HepG2 (cell line): ENCODE data around the gene ZFR. TPM values are rescaled to one million over a fixed set of nuclear protein-coding genes. Genes with fewer than 3 reads are reported as not detected.

Experiments used
- EZH2 ChIP-seq: conservative IDR thresholded peaks from 2 replicates; pipeline ENCODE4 v1.6.1; 2012; ENCODE audit warnings: mild to moderate bottlenecking, low read depth, low read length, moderate library complexity
- HHEX ChIP-seq: IDR thresholded peaks from 2 replicates; pipeline ENCODE4 v1.6.1; 2016; ENCODE audit warnings: control low read depth
- HIC2 ChIP-seq: sonication (generic); formaldehyde crosslinking; IDR thresholded peaks from 2 replicates; pipeline ENCODE4 v1.9.0; 2022; ENCODE audit warnings: low read depth, missing genetic modification reagents
- KLF16 ChIP-seq, 2 experiments: sonication (generic) in 1 of 2; formaldehyde crosslinking in 1 of 2; IDR thresholded peaks; 2 replicates each; pipeline versions ENCODE4 v1.6.1 to v1.8.0; 2016 to 2023; ENCODE audit warnings: missing genetic modification reagents in 2 of 2, missing compliant biosample characterization in 1 of 2
- MAF1 ChIP-seq: sonication (generic); formaldehyde crosslinking; IDR thresholded peaks from 2 replicates; pipeline ENCODE4 v1.5.0; 2020; ENCODE audit warnings: missing genetic modification reagents, borderline replicate concordance
- MXD4 ChIP-seq: IDR thresholded peaks from 2 replicates; pipeline ENCODE4 v1.6.1; 2016; ENCODE audit warnings: mild to moderate bottlenecking, missing biosample characterization, missing genetic modification reagents
- NAIF1 ChIP-seq: sonication (generic); formaldehyde crosslinking; IDR thresholded peaks from 2 replicates; pipeline ENCODE4 v1.5.0; 2020; ENCODE audit warnings: mild to moderate bottlenecking, missing genetic modification reagents, borderline replicate concordance
- NFE2L2 ChIP-seq: fragments of 150-350 bp; IDR thresholded peaks from 2 replicates; pipeline ENCODE4 v1.6.1; 2014; ENCODE audit warnings: low read length
- NFIC ChIP-seq: IDR thresholded peaks from 2 replicates; pipeline ENCODE4 v1.6.1; 2012; ENCODE audit warnings: mild to moderate bottlenecking, low read length, inconsistent platforms
- POLR2G ChIP-seq: fragments of 200-400 bp; formaldehyde crosslinking; IDR thresholded peaks from 2 replicates; pipeline ENCODE4 v1.6.1; 2018; ENCODE audit warnings: mild to moderate bottlenecking, low read depth, low read length, moderate library complexity
- PRDM4 ChIP-seq: sonication (generic); formaldehyde crosslinking; IDR thresholded peaks from 2 replicates; pipeline ENCODE4 v1.9.0; 2021; ENCODE audit warnings: missing genetic modification reagents, borderline replicate concordance
- PRPF4 ChIP-seq: fragments of 200-400 bp; formaldehyde crosslinking; IDR thresholded peaks from 2 replicates; pipeline ENCODE4 v1.6.1; 2016; ENCODE audit warnings: low read length, low read depth; ENCODE audit not compliant: poor library complexity, severe bottlenecking
- RFXANK ChIP-seq: IDR thresholded peaks from 2 replicates; pipeline ENCODE4 v1.6.1; 2016
- SAP130 ChIP-seq: IDR thresholded peaks from 2 replicates; pipeline ENCODE4 v1.6.1; 2016; ENCODE audit warnings: low read depth
- SOX6 ChIP-seq, 2 experiments: fragments of 450-650 bp in 1 of 2; sonication (generic) in 1 of 2; formaldehyde crosslinking in 1 of 2; IDR thresholded peaks; 2 replicates each; pipeline versions ENCODE4 v1.4.0 to v1.6.1; 2017 to 2020; ENCODE audit warnings: antibody characterized with exemption in 1 of 2, mild to moderate bottlenecking in 1 of 2, missing genetic modification reagents in 1 of 2
- YEATS2 ChIP-seq: sonication (generic); formaldehyde crosslinking; IDR thresholded peaks from 2 replicates; pipeline ENCODE4 v1.4.0; 2020; ENCODE audit warnings: missing genetic modification reagents, borderline replicate concordance
- ZFP36L1 ChIP-seq: sonication (generic); formaldehyde crosslinking; IDR thresholded peaks from 2 replicates; pipeline ENCODE4 v1.8.0; 2022; ENCODE audit warnings: mild to moderate bottlenecking, missing genetic modification reagents, moderate library complexity
- ZFP41 ChIP-seq: sonication (generic); formaldehyde crosslinking; IDR thresholded peaks from 2 replicates; pipeline ENCODE4 v1.4.0; 2020; ENCODE audit warnings: mild to moderate bottlenecking, missing genetic modification reagents, borderline replicate concordance
- ZFYVE20 ChIP-seq: sonication (generic); formaldehyde crosslinking; IDR thresholded peaks from 2 replicates; pipeline ENCODE4 v1.8.0; 2023; ENCODE audit warnings: low read depth, mild to moderate bottlenecking, moderate library complexity, missing genetic modification reagents, borderline replicate concordance
- ZNF382 ChIP-seq: sonication (generic); formaldehyde crosslinking; IDR thresholded peaks from 2 replicates; pipeline ENCODE4 v1.5.0; 2020; ENCODE audit warnings: missing genetic modification reagents, mild to moderate bottlenecking, borderline replicate concordance
- ZNF510 ChIP-seq: sonication (generic); formaldehyde crosslinking; IDR thresholded peaks from 2 replicates; pipeline ENCODE4 v1.4.0; 2020; ENCODE audit warnings: low read depth, mild to moderate bottlenecking, missing genetic modification reagents
- ZNF549 ChIP-seq: sonication (generic); formaldehyde crosslinking; IDR thresholded peaks from 2 replicates; pipeline ENCODE4 v1.5.0; 2020; ENCODE audit warnings: missing genetic modification reagents
- ZNF564 ChIP-seq: sonication (generic); formaldehyde crosslinking; IDR thresholded peaks from 2 replicates; pipeline ENCODE4 v1.8.1; 2023; ENCODE audit warnings: mild to moderate bottlenecking, missing genetic modification reagents
- ZNF703 ChIP-seq: sonication (generic); formaldehyde crosslinking; IDR thresholded peaks from 2 replicates; pipeline ENCODE4 v1.5.1; 2020; ENCODE audit warnings: missing genetic modification reagents, mild to moderate bottlenecking, moderate library complexity, borderline replicate concordance
- ZNF788 ChIP-seq: sonication (generic); formaldehyde crosslinking; IDR thresholded peaks from 2 replicates; pipeline ENCODE4 v1.5.0; 2020; ENCODE audit warnings: mild to moderate bottlenecking, missing genetic modification reagents, borderline replicate concordance
- ZNF790 ChIP-seq: sonication (generic); formaldehyde crosslinking; IDR thresholded peaks from 2 replicates; pipeline ENCODE4 v1.8.0; 2022; ENCODE audit warnings: missing genetic modification reagents, mild to moderate bottlenecking, borderline replicate concordance
- ZNF816 ChIP-seq: sonication (generic); formaldehyde crosslinking; IDR thresholded peaks from 2 replicates; pipeline ENCODE4 v1.8.0; 2022; ENCODE audit warnings: missing genetic modification reagents, mild to moderate bottlenecking, borderline replicate concordance
- ZNF879 ChIP-seq: sonication (generic); formaldehyde crosslinking; IDR thresholded peaks from 2 replicates; pipeline ENCODE4 v1.8.1; 2023; ENCODE audit warnings: missing genetic modification reagents
- ZNF891 ChIP-seq: sonication (generic); formaldehyde crosslinking; IDR thresholded peaks from 2 replicates; pipeline ENCODE4 v1.5.0; 2020; ENCODE audit warnings: mild to moderate bottlenecking, missing genetic modification reagents
- ZSCAN20 ChIP-seq: sonication (generic); formaldehyde crosslinking; IDR thresholded peaks from 2 replicates; pipeline ENCODE4 v1.4.0; 2020; ENCODE audit warnings: missing genetic modification reagents, mild to moderate bottlenecking, borderline replicate concordance
- polyA plus RNA-seq, 8 experiments: library from polyadenylated mRNA; depleted of rRNA in 3 of 8; stranded (reverse) in 7 of 8; unstranded in 1 of 8; fragments of >200 nt; fragmentation: Illumina TruSeq in 4 of 8; extraction: Trizol in 4 of 8; gene quantifications; 2 replicates each; pipeline versions ENCODE4 v1.2.1 to v1.2.3, GENCODE V29; 2011 to 2016; ENCODE audit warnings: low read depth in 4 of 8, missing spikeins in 1 of 8, mixed read lengths in 1 of 8; ENCODE audit not compliant: insufficient read depth in 1 of 8
- total RNA-seq, 5 experiments: library from RNA; depleted of rRNA; stranded (reverse); fragments of >200 nt; fragmentation: Illumina TruSeq; extraction: Trizol; gene quantifications; 2 replicates each; pipeline ENCODE4 v1.2.3, GENCODE V29; 2016; ENCODE audit warnings: low read depth in 1 of 5

Gene ZFR
- total and polyA plus RNA-seq, 2 of the 13 experiments (the other 11 are each of a cell fraction or from before 2014, with no cell fraction given), result 89.0 to 92.8 TPM

- no peak for TF ChIP-seq HIC2 (CRISPR knock-in tag)
- no peak for TF ChIP-seq YEATS2
- no peak for TF ChIP-seq HHEX
- no peak for TF ChIP-seq POLR2G
- TF ChIP-seq ZNF816 (CRISPR knock-in tag), result no peak
- TF ChIP-seq ZNF891 (CRISPR knock-in tag), result no peak
- TF ChIP-seq SAP130 (CRISPR knock-in tag), result peak; percentile 50
- no peak for TF ChIP-seq ZFP36L1 (CRISPR knock-in tag)
- no peak for TF ChIP-seq NAIF1 (CRISPR knock-in tag)
- no peak for TF ChIP-seq MAF1
- TF ChIP-seq PRPF4, result no peak
- no peak for TF ChIP-seq ZNF879 (CRISPR knock-in tag)
- TF ChIP-seq SOX6 (IDR thresholded peaks at IDR 0.05), result no peak
- peak; percentile 62 for TF ChIP-seq SOX6 (CRISPR knock-in tag; IDR thresholded peaks at IDR 0.05)
- TF ChIP-seq ZNF510 (CRISPR knock-in tag), result no peak
- TF ChIP-seq ZFP41 (CRISPR knock-in tag), result no peak
- no peak for TF ChIP-seq NFE2L2
- TF ChIP-seq ZNF788 (CRISPR knock-in tag), result no peak
- TF ChIP-seq RFXANK (CRISPR knock-in tag), result no peak
- no peak for TF ChIP-seq ZNF703 (CRISPR knock-in tag)
- TF ChIP-seq ZNF549 (CRISPR knock-in tag), result no peak
- no peak for TF ChIP-seq PRDM4 (CRISPR knock-in tag)
- TF ChIP-seq ZNF564, result no peak
- TF ChIP-seq ZNF790 (CRISPR knock-in tag), result no peak
- TF ChIP-seq NFIC, result no peak
- TF ChIP-seq MXD4 (CRISPR knock-in tag), result 0 out of 2 replicates have a peak, but pooled peaks have one; percentile 41
- TF ChIP-seq KLF16 (CRISPR knock-in tag; IDR thresholded peaks at IDR 0.05), result no peak
- TF ChIP-seq EZH2, result no peak
- TF ChIP-seq ZSCAN20 (CRISPR knock-in tag), result no peak
- no peak for TF ChIP-seq ZNF382 (CRISPR knock-in tag)
- TF ChIP-seq ZFYVE20 (CRISPR knock-in tag), result no peak
Observed at GRCh38 chr5:32314658-32315057, 129.9 kb downstream of the ZFR start (continued).
